SK-N-SH (cell line): Measurements from ENCODE around the gene PPP2R5C. TPM values are rescaled to one million over a fixed set of nuclear protein-coding genes. Genes with fewer than 3 reads are reported as not detected.

Experiments
- CTCF ChIA-PET: fragments of 300-600, 350-600 bp; formaldehyde crosslinking; extraction: SDS; loops from one replicate; lab custom pipeline; 2021; lab: Yijun Ruan, JAX
- POLR2A ChIA-PET: fragments of 350-600 bp; sonication (Branson Sonifier 250); formaldehyde crosslinking; extraction: SDS; loops from one replicate; lab custom pipeline; 2020; ENCODE audit warnings: antibody characterized with exemption, inconsistent platforms; lab: Yijun Ruan, JAX
- DNase-seq: peaks from one replicate; pipeline ENCODE4 v3.0.0; 2012
- H2AFZ ChIP-seq: fragments of 200-600 bp; sonication (generic); 2 replicates; pipeline ENCODE4 v1.8.1; 2016; ENCODE audit warnings: antibody characterized with exemption, mild to moderate bottlenecking, low read depth
- H3F3A ChIP-seq: fragments of 200-600 bp; sonication (generic); replicated peaks from 2 replicates; pipeline ENCODE3; 2016; ENCODE audit warnings: antibody characterized with exemption, mild to moderate bottlenecking; ENCODE audit not compliant: insufficient read depth
- H3K27ac ChIP-seq, 2 experiments: fragments of 200-500 bp in 1 of 2; fragments of 200-600 bp in 1 of 2; sonication (Bioruptor generic) in 1 of 2; sonication (generic), shearing (Covaris generic) in 1 of 2; 2 replicates each; pipeline versions ENCODE4 v1.5.1 to v1.6.1; 2014 to 2016; ENCODE audit warnings: low read depth in 2 of 2, inconsistent platforms in 1 of 2, low read length in 1 of 2, mild to moderate bottlenecking in 1 of 2, mixed read lengths in 1 of 2
- H3K27me3 ChIP-seq: fragments of 200-600 bp; sonication (generic), shearing (Covaris generic); 2 replicates; pipeline ENCODE4 v1.6.1; 2016; ENCODE audit warnings: mixed run types; ENCODE audit not compliant: insufficient read depth
- H3K36me3 ChIP-seq, 2 experiments: fragments of 200-500 bp in 1 of 2; fragments of 200-600 bp in 1 of 2; sonication (Bioruptor generic) in 1 of 2; sonication (generic) in 1 of 2; replicated peaks in 1 of 2; 2 replicates each; pipeline versions ENCODE3 to v1.5.1; 2014 to 2016; ENCODE audit warnings: low read length in 1 of 2, mild to moderate bottlenecking in 1 of 2; ENCODE audit not compliant: insufficient read depth in 2 of 2, control insufficient read depth in 1 of 2
- H3K4me1 ChIP-seq, 2 experiments: fragments of 200-500 bp in 1 of 2; fragments of 200-600 bp in 1 of 2; sonication (Bioruptor generic) in 1 of 2; sonication (generic), shearing (Covaris generic) in 1 of 2; 2 replicates each; pipeline versions ENCODE4 v1.5.1 to v1.6.1; 2014 to 2016; ENCODE audit warnings: low read depth in 1 of 2, low read length in 1 of 2, mixed run types in 1 of 2; ENCODE audit not compliant: insufficient read depth in 2 of 2, control insufficient read depth in 1 of 2
- H3K4me2 ChIP-seq: fragments of 200-600 bp; sonication (generic), shearing (Covaris generic); 2 replicates; pipeline ENCODE4 v1.6.1; 2017; ENCODE audit warnings: mixed run types
- H3K4me3 ChIP-seq, 2 experiments: fragments of 200-500 bp in 1 of 2; fragments of 200-600 bp in 1 of 2; sonication (Bioruptor generic) in 1 of 2; sonication (generic), shearing (Covaris generic) in 1 of 2; 2 replicates each; pipeline versions ENCODE4 v1.5.1 to v1.8.1; 2014 to 2016; ENCODE audit warnings: low read depth in 2 of 2, inconsistent platforms in 1 of 2, low read length in 1 of 2, mild to moderate bottlenecking in 1 of 2, mixed read lengths in 1 of 2, moderate library complexity in 1 of 2
- H3K79me2 ChIP-seq: fragments of 200-600 bp; sonication (generic); 2 replicates; pipeline ENCODE4 v1.8.1; 2017; ENCODE audit warnings: mild to moderate bottlenecking; ENCODE audit not compliant: insufficient read depth
- H3K9ac ChIP-seq: fragments of 200-600 bp; sonication (generic); 2 replicates; pipeline ENCODE4 v1.6.1; 2017; ENCODE audit warnings: mixed run types
- H3K9me2 ChIP-seq: fragments of 200-600 bp; sonication (generic); 2 replicates; pipeline ENCODE4 v1.6.1; 2017; ENCODE audit warnings: mixed run types
- H3K9me3 ChIP-seq: fragments of 200-600 bp; sonication (generic); 2 replicates; pipeline ENCODE4 v1.6.1; 2017; ENCODE audit warnings: mixed run types, mild to moderate bottlenecking, moderate library complexity
- H4K20me1 ChIP-seq: fragments of 200-600 bp; sonication (generic); 2 replicates; pipeline ENCODE4 v1.6.1; 2017; ENCODE audit warnings: mild to moderate bottlenecking, mixed run types; ENCODE audit not compliant: insufficient read depth
- ELF1 ChIP-seq: IDR thresholded peaks from 2 replicates; pipeline ENCODE4 v1.4.0; 2012
- EP300 ChIP-seq, 2 experiments: IDR thresholded peaks; 2 replicates each; pipeline versions ENCODE4 v1.4.0 to v1.6.1; 2012; ENCODE audit warnings: borderline replicate concordance in 1 of 2, low read depth in 1 of 2, low read length in 1 of 2
- FOSL2 ChIP-seq: IDR thresholded peaks from 2 replicates; pipeline ENCODE4 v1.4.0; 2012; ENCODE audit warnings: low read depth, mild to moderate bottlenecking, moderate library complexity, borderline replicate concordance
- FOXJ3 ChIP-seq: sonication (generic); formaldehyde crosslinking; IDR thresholded peaks from 2 replicates; pipeline ENCODE4 v1.5.1; 2020; ENCODE audit warnings: mild to moderate bottlenecking, missing genetic modification reagents
- FOXM1 ChIP-seq: IDR thresholded peaks from 2 replicates; pipeline ENCODE4 v1.4.0; 2012; ENCODE audit warnings: low read depth, mild to moderate bottlenecking
- GABPA ChIP-seq: IDR thresholded peaks from 2 replicates; pipeline ENCODE4 v1.4.0; 2012; ENCODE audit warnings: low read depth, mild to moderate bottlenecking
- GATA2 ChIP-seq: sonication (generic); formaldehyde crosslinking; IDR thresholded peaks from 2 replicates; pipeline ENCODE4 v1.5.0; 2020; ENCODE audit warnings: mild to moderate bottlenecking, missing genetic modification reagents
- MEF2A ChIP-seq: IDR thresholded peaks from 2 replicates; pipeline ENCODE4 v1.4.0; 2012; ENCODE audit warnings: low read depth, borderline replicate concordance
- MXI1 ChIP-seq: IDR thresholded peaks from 2 replicates; pipeline ENCODE4 v1.6.1; 2012; ENCODE audit warnings: mild to moderate bottlenecking, low read depth, low read length, improper control_type of control experiment
- NRF1 ChIP-seq: IDR thresholded peaks from 2 replicates; pipeline ENCODE4 v1.6.1; 2012; ENCODE audit warnings: low read depth, mild to moderate bottlenecking, low read length
- POLR2AphosphoS5 ChIP-seq: IDR thresholded peaks from 2 replicates; pipeline ENCODE4 v1.6.1; 2012; ENCODE audit warnings: low read depth, low read length
- RAD21 ChIP-seq: IDR thresholded peaks from 2 replicates; pipeline ENCODE4 v1.6.1; 2012; ENCODE audit warnings: mild to moderate bottlenecking, low read length
- RCOR1 ChIP-seq: fragments of 150-350 bp; IDR thresholded peaks from 2 replicates; pipeline ENCODE4 v1.6.1; 2017; ENCODE audit warnings: antibody characterized with exemption, low read length
- RXRA ChIP-seq: IDR thresholded peaks from 2 replicates; pipeline ENCODE4 v1.4.0; 2012; ENCODE audit warnings: low read depth, mild to moderate bottlenecking, borderline replicate concordance
- SMC3 ChIP-seq: IDR thresholded peaks from 2 replicates; pipeline ENCODE4 v1.6.1; 2012; ENCODE audit warnings: low read depth, low read length, improper control_type of control experiment
- TAF1 ChIP-seq: IDR thresholded peaks from 2 replicates; pipeline ENCODE4 v1.6.1; 2012; ENCODE audit warnings: low read depth, mild to moderate bottlenecking, low read length, moderate library complexity, borderline replicate concordance
- TCF12 ChIP-seq: IDR thresholded peaks from 2 replicates; pipeline ENCODE4 v1.4.0; 2012
- TEAD4 ChIP-seq: IDR thresholded peaks from 2 replicates; pipeline ENCODE4 v1.4.0; 2012; ENCODE audit warnings: mild to moderate bottlenecking, borderline replicate concordance; ENCODE audit not compliant: insufficient read depth
- WGBS: methylation state at CpG from one replicate; pipeline ENCODE4 v1.1.6; 2017; ENCODE audit warnings: low lambda C conversion rate; 5-methylcytosine and 5-hydroxymethylcytosine counted together
- polyA plus RNA-seq, 3 experiments: library from polyadenylated mRNA; depleted of rRNA; stranded (reverse); fragments of >200 nt; gene quantifications; 2 replicates each; pipeline ENCODE4 v1.2.3, GENCODE V29; 2012
- TF ChIP-seq, protein P1 (sequence below): fragments of 200-600 bp; sonication (generic); IDR thresholded peaks from 2 replicates; pipeline ENCODE4 v1.6.1; 2017; ENCODE audit warnings: antibody characterized with exemption, mild to moderate bottlenecking, moderate library complexity
- TF ChIP-seq, protein P2 (sequence below): IDR thresholded peaks from 2 replicates; pipeline ENCODE4 v1.4.0; 2012; ENCODE audit warnings: low read depth, borderline replicate concordance
- TF ChIP-seq, protein P3 (sequence below): IDR thresholded peaks from 2 replicates; pipeline ENCODE4; 2012

PPP2R5C gene
- polyA plus RNA-seq, 1 of the 3 experiments (the other 2 are of a cell fraction), result 43.7 TPM

DNA sequence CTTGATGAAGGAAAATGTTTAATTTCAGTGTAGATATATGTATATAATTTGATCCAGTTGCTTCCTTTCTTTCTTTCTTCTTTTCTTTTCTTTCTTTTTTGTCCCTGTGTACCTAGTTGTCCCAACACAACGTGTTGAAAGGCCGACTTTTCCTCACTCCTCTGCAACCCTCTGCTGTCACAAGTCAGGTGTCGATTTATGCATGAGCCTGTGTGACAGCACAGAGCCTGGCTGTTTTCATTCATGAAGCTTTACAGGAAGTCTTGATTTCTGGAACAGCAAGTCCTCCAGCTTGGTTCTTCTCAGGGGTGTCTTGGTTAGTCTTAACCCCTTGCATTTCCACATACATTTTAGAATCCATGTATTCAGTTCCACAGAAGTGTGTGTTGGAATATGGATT, 88.1 kb downstream of the PPP2R5C start (continued):
- TF ChIP-seq, protein P1, sequence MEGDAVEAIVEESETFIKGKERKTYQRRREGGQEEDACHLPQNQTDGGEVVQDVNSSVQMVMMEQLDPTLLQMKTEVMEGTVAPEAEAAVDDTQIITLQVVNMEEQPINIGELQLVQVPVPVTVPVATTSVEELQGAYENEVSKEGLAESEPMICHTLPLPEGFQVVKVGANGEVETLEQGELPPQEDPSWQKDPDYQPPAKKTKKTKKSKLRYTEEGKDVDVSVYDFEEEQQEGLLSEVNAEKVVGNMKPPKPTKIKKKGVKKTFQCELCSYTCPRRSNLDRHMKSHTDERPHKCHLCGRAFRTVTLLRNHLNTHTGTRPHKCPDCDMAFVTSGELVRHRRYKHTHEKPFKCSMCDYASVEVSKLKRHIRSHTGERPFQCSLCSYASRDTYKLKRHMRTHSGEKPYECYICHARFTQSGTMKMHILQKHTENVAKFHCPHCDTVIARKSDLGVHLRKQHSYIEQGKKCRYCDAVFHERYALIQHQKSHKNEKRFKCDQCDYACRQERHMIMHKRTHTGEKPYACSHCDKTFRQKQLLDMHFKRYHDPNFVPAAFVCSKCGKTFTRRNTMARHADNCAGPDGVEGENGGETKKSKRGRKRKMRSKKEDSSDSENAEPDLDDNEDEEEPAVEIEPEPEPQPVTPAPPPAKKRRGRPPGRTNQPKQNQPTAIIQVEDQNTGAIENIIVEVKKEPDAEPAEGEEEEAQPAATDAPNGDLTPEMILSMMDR, result no peak
- no peak for TF ChIP-seq RAD21
- TF ChIP-seq GATA2 (CRISPR knock-in tag), result no peak
- TF ChIP-seq TEAD4, result no peak
- TF ChIP-seq TAF1, result no peak
- TF ChIP-seq ELF1, result no peak
- no peak for TF ChIP-seq RCOR1

DNA sequence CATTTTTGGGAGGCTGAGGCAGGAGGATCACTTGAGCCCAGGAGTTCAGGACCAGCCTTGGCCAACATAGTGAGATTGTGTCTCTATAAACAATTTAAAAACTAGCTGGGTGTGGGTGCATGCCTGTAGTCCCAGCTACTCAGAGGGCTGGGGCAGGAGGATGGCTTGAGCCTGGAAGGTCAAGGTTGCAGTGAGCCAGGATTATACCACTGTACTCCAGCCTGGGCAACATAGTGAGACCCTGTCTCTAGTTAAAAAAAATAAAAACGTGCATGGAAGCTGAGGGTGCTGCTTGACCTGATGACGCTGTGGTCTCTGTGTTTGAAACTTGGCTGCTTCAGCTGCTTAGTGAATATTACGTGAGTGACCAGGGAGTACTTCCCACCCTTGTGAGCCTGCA, 89.7 kb downstream of the PPP2R5C start:
- no peaks in the 10 kb centered on the region for H3F3A ChIP-seq
- no peaks in the 10 kb centered on the region for H3K9me2 ChIP-seq
- peaks cover under 1 to 12% of the 10 kb centered on the region in 2 experiments for H3K36me3 ChIP-seq
- H3K4me1 ChIP-seq, result peaks cover 0 to 34% of the 10 kb centered on the region in 2 experiments; a peak in 2 of 4 replicates
- peaks cover 98% of the 10 kb centered on the region for H3K79me2 ChIP-seq
- no peak overlapping the region for H3K27ac ChIP-seq
- peaks cover 80% of the 10 kb centered on the region for H4K20me1 ChIP-seq
- no peaks in the 10 kb centered on the region for H3K9me3 ChIP-seq
- CTCF ChIA-PET, result interaction anchor here (1.2 to 2.6 kb wide), 2 partner anchors 11 to 17 kb away, joined by 3 to 6 read pairs; no protein-coding TSS in a partner anchor
- TF ChIP-seq MEF2A (no peak), RCOR1 (no peak), GABPA (no peak), POLR2AphosphoS5 (no peak), FOXM1 (no peak), RXRA (no peak), SMC3 (no peak), TCF12 (no peak), MXI1 (no peak)
- TF ChIP-seq, all 33 proteins: peak for 0
- POLR2A ChIA-PET, result no interaction called here
- no peak overlapping the region for H3K4me2 ChIP-seq
- no peaks in the 10 kb centered on the region for H3K27me3 ChIP-seq
- DNase-seq, result no peak
- H3K4me3 ChIP-seq, result no peak overlapping the region
- H3K9ac ChIP-seq, result no peak overlapping the region
- WGBS, result 100% methylated on average over 2 of the region's 3 CpGs
- H2AFZ ChIP-seq, result no peak overlapping the region

DNA sequence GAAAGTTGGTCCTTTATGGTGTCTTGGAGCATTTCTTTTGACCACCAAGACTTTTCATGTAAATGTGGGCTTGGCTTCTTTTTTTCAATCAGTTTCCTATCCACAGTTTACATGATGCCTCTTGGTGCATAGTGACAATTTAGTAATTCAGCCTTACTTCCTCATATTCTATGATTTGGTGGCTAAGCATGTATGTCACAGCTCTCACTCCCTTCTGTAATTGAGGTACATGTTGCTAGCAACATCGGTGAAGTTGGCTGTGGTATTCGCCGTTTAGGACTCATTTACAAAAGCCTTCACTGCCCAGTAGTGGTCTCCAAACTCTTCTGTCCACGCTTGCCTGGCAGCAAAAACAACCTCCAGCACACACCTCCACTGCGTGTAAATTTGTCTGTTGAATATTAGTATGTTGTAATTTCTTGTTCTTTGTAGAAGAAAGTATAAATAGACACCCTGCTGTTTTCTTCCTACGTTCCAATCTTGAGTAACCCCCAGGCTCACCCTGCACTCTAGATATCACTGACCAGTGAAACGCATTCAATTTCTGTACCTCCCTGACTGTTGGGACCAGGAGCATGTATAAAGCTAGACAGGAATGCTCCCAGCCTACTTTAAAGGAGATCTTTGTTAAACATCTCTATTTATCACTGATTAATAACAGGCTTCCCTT, 90.4 kb downstream of the PPP2R5C start:
- H3K79me2 ChIP-seq, result peaks cover 97% of the 10 kb centered on the region
- no peak overlapping the region for H2AFZ ChIP-seq
- H3K27ac ChIP-seq, result peak overlapping the region in 1 of 2 experiments; percentile 29; a peak in 1 of 4 replicates
- H4K20me1 ChIP-seq, result peaks cover 73% of the 10 kb centered on the region
- H3K9ac ChIP-seq, result no peak overlapping the region
- no peak overlapping the region for H3K4me3 ChIP-seq
- no peaks in the 10 kb centered on the region for H3K27me3 ChIP-seq
- ChIA-PET POLR2A (no interaction called here), CTCF (interaction anchor here (1.2 to 2.6 kb wide), 2 partner anchors 10 to 16 kb away, joined by 3 to 6 read pairs; no protein-coding TSS in a partner anchor)
- H3K9me2 ChIP-seq, result no peaks in the 10 kb centered on the region
- H3K36me3 ChIP-seq, result peaks cover 8 to 12% of the 10 kb centered on the region in 2 experiments
- no peak overlapping the region for H3K4me2 ChIP-seq
- peaks cover 0 to 30% of the 10 kb centered on the region in 2 experiments; a peak in 1 of 4 replicates for H3K4me1 ChIP-seq
- H3F3A ChIP-seq, result no peaks in the 10 kb centered on the region
- DNase-seq, result no peak
- H3K9me3 ChIP-seq, result no peaks in the 10 kb centered on the region
- 82% methylated on average over 7 of the region's 7 CpGs for WGBS
- no peak for TF ChIP-seq NRF1
- no peak for TF ChIP-seq TCF12
- no peak for TF ChIP-seq ELF1
- no peak for TF ChIP-seq EP300 (IDR thresholded peaks at IDR 0.05; ENCODE audit: borderline replicate concordance in 1 of 2, low read depth in 1 of 2, low read length in 1 of 2)
- TF ChIP-seq FOXM1, result no peak
- no peak for TF ChIP-seq FOXJ3 (CRISPR knock-in tag)
- TF ChIP-seq, protein P1, result no peak
- TF ChIP-seq, protein P2, sequence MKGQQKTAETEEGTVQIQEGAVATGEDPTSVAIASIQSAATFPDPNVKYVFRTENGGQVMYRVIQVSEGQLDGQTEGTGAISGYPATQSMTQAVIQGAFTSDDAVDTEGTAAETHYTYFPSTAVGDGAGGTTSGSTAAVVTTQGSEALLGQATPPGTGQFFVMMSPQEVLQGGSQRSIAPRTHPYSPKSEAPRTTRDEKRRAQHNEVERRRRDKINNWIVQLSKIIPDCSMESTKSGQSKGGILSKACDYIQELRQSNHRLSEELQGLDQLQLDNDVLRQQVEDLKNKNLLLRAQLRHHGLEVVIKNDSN, result no peak
- TF ChIP-seq SMC3, result no peak
- TF ChIP-seq, protein P3, sequence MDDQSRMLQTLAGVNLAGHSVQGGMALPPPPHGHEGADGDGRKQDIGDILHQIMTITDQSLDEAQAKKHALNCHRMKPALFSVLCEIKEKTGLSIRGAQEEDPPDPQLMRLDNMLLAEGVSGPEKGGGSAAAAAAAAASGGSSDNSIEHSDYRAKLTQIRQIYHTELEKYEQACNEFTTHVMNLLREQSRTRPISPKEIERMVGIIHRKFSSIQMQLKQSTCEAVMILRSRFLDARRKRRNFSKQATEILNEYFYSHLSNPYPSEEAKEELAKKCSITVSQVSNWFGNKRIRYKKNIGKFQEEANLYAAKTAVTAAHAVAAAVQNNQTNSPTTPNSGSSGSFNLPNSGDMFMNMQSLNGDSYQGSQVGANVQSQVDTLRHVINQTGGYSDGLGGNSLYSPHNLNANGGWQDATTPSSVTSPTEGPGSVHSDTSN, result no peak
- TF ChIP-seq FOSL2, result no peak
- no peak for TF ChIP-seq MEF2A
